Activated CD8-positive, alpha-beta memory T cell treated with anti-CD3 and anti-CD28 coated beads, Interleukin-2, amount 50 U/mL, for 4 hours (primary cell): ENCODE results near the gene OXT.

ENCODE experiments used
- DNase-seq: peaks from one replicate; pipeline ENCODE4 v3.0.0-alpha.2; 2020

OXT gene

GRCh38 chr20:3088031-3088430 is 16.6 kb downstream of the OXT start:
- DNase-seq = no peak

- DNase-seq = no peak
These were observed 19.1 kb downstream of the OXT start for GRCh38 chr20:3090565-3090964.

DNA sequence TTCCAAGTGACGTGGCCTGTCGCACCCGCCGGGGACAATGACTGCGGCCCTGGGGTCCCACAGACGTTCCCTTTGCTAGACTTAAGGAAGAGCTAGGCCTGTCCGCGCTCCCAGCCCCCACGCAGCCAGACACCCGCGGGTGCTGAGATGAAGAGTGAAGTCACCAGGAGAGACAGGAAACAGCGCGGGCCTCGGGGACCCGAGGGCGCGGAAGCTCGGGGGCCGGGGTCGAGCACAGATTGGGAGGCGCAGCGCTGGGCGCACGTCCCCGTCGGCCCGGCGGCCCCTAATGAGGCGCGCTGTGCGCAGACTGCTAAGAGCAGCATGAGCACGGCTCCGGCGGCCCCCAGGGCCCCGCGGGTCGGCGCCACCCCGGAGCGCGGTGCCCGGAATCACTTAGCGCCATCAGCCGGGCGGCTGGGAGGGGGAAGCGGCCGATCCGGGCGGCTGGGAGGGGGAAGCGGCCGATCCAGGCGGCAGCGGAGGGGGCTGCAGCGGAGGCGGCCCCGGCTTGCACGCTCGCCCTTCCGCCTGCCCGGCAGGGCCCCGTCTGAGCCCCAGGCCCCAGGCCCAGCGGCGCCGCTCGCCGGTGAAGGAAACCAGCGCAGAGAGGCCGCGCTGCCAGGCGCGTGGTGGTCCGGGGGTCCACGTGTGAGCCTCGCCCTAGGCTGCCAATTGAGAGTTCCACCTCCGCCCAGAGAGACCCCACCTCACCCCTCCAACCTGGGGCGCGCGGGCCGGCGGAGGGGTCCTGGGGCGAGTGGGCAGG is 21.4 kb downstream of the OXT start:
- peak; percentile 47 for DNase-seq

GRCh38 chr20:3093861-3094361 is 22.5 kb downstream of the OXT start:
- DNase-seq = peak; percentile 20

- DNase-seq = no peak
These were observed 23.6 kb downstream of the OXT start for GRCh38 chr20:3094848-3095629.

- no peak for DNase-seq
These were observed 29.1 kb downstream of the OXT start for GRCh38 chr20:3100480-3100879.

DNA sequence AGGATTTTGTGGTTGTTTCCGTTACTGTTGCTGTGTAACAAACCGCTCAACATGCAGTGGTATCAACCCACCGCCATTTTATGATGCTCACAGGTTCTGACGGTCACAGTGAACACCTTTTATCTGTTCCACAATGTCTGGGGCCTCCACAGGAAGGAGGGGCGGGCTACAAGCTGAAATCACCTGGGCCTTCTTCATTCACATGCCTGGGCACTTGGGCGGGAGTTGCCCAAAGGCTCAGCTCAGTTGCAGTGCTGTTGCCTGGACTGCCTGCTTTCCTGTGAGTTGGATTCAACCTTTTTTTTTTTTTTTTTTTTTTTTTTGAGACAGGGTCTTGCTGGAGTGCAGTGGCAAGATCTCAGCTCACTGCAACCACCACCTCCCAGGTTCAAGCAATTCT is 29.8 kb downstream of the OXT start:
- no peak for DNase-seq

GRCh38 chr20:3101737-3102574 is 30.5 kb downstream of the OXT start:
- peak; percentile 52 for DNase-seq

GRCh38 chr20:3102575-3103368 is 31.4 kb downstream of the OXT start:
- no peak for DNase-seq

- DNase-seq = no peak
These were observed 32.1 kb downstream of the OXT start for GRCh38 chr20:3103369-3104032.

- DNase-seq = no peak
These were observed 34.1 kb downstream of the OXT start for GRCh38 chr20:3105256-3106137.

GRCh38 chr20:3106185-3106584 is 34.8 kb downstream of the OXT start:
- no peak for DNase-seq

DNA sequence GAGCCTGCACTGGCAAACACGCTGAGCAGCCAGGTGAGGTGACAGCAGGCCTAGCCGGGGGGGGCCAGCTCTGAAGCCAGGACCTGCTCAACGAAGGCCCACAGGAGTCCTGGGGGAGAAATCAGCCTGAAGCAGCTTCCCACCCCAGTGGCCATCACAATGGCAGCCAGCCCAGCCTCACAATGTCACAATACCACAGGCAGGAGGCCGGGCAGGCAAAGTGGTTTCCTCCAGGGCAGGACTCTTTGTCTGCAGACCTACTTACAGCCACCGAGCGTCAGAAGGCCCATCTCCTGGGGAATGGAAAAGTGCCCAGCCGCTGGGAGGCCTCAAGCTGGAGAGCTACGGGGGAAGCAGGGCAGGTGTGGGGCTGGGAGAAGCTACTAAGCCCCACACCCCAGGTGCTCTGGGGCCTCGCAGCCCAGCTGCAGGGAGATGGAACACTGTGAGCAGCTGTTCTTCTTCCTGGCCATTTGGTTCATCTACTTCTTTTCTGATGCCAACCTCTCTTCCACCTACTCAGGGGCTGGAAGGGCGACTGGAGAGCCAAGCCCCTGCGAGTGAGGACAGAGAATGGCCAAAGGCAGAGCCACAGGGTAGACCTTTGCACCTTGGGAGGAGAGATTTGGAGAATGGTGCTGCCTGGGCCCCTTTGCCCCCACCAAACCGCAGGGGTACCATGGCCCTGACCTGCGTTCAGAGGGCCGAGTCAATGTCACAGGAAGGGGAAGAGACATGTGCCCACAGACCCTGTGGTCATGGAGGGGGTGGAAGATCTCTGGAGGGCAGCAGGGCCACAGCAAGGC is 35.4 kb downstream of the OXT start:
- no peak for DNase-seq

DNA sequence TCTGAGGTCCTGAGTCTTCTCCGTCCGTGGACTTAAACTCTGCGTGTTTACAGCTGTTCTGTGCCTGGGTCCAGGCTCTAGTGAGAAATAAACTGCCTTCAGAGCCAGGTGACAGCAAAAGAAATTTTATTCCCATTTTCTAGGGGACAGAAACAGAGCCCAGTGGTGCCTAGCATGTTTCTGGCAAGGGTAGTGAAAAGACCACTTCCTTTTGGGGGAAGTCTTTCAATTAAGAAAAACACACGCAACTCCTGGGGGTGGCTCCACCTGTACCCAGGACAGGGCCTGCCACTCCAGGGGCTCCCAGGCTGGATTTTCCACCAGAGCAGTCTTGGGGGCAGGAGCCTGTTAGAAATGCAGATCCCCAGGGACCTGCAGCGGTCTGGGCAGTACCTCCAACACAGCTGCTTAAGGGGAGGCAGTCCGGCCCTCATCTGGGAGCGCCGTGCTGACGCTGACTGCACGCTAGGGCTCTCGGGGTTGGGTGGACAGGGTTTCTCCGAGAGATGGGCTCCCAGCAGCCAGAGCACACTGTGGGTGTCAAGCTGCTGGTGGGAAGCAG is 36.1 kb downstream of the OXT start:
- DNase-seq = no peak

GRCh38 chr20:3109350-3110302 is 38.2 kb downstream of the OXT start:
- no peak for DNase-seq

GRCh38 chr20:3111507-3111906 is 40.1 kb downstream of the OXT start:
- no peak for DNase-seq

GRCh38 chr20:3111995-3112394 is 40.6 kb downstream of the OXT start:
- no peak for DNase-seq
